ENCODE results near the gene JARID2. TPM values are rescaled to one million over a fixed set of nuclear protein-coding genes. Genes with fewer than 3 reads are reported as not detected.

Gene JARID2
- total and polyA plus RNA-seq, 2 of the 13 experiments (the other 11 are each of a cell fraction or from before 2014, with no cell fraction given): 7.5 to 10.3 TPM

DNA sequence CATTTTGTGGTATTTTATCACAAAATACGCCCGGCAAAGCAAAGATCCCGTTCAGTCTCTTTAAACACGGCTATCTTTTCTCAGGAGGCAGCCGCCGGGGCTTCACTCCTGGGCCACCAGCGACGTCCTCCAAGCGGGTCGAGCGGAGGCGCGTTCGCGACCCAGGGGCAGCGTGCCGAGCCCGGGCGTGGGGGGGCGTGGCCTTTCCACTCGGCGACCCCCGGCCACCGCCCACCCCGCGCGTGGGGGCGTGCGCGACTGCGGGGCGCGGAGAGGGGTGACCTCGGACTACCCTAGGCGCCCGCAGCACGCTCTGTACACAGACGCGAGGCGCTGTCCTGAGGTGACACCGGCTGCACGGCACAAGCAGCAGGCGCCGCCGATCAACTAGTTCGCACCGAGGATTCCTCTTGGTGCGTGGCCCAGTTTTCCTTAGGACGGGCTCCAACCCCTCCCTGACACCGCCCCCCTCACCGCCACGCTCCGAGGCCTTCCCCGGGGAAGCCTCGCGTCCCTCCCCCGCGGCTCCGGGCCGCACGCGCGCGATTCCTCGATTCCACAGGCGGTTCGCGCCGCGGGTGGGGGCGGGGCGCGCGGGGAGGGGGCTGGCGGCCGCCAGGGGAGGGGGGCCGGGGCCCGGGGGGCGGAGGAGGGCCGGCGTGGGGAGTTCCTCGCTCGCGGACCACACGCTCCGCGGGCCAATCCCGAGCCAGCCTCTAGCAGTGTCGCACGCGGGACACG is 1.1 kb upstream of the JARID2 start (continued):
- no peak for TF ChIP-seq ZBTB26 (CRISPR knock-in tag; IDR thresholded peaks at IDR 0.05; ENCODE audit: borderline replicate concordance)
- no peak for TF ChIP-seq MIER2 (CRISPR knock-in tag; IDR thresholded peaks at IDR 0.05)
- no peak for TF ChIP-seq IRF2 (CRISPR knock-in tag; IDR thresholded peaks at IDR 0.05)
- no peak for TF ChIP-seq YY1 (IDR thresholded peaks at IDR 0.05; ENCODE audit: insufficient read depth, insufficient replicate concordance, low read depth, low read length)
- TF ChIP-seq ZBTB42 (CRISPR knock-in tag; IDR thresholded peaks at IDR 0.05): no peak
- no peak; the same call in 1 of the 2 replicates for TF ChIP-seq REPIN1 (CRISPR knock-in tag; IDR thresholded peaks at IDR 0.05; ENCODE audit: borderline replicate concordance, low read depth)
- TF ChIP-seq REST (IDR thresholded peaks at IDR 0.05; ENCODE audit: borderline replicate concordance in 1 of 2, low read depth in 1 of 2, low read length in 2 of 2): peak in 1 of 2 experiments; percentile 37; a peak in 1 of 4 replicates
- peak; percentile 91; the same call in 1 of the 2 replicates for TF ChIP-seq ZNF776 (CRISPR knock-in tag; IDR thresholded peaks at IDR 0.05)
- peak; percentile 78; the same call in 1 of the 2 replicates for TF ChIP-seq ZIK1 (CRISPR knock-in tag; IDR thresholded peaks at IDR 0.05; ENCODE audit: borderline replicate concordance, low read depth)
- no peak for TF ChIP-seq ISX (CRISPR knock-in tag; conservative IDR thresholded peaks at IDR 0.05)
- TF ChIP-seq ZNF772 (CRISPR knock-in tag; IDR thresholded peaks at IDR 0.05): peak; percentile 81; the same call in 1 of the 2 replicates
- TF ChIP-seq ZFX (CRISPR knock-in tag; IDR thresholded peaks at IDR 0.05; ENCODE audit: low read depth): peak; percentile 74
- TF ChIP-seq DR1 (CRISPR knock-in tag; IDR thresholded peaks at IDR 0.05): no peak
- TF ChIP-seq PHF21A (CRISPR knock-in tag; IDR thresholded peaks at IDR 0.05): no peak
- TF ChIP-seq MIER3 (CRISPR knock-in tag; IDR thresholded peaks at IDR 0.05; ENCODE audit: borderline replicate concordance): no peak
- peak; percentile 52; the same call in 1 of the 2 replicates for TF ChIP-seq HOXA9 (CRISPR knock-in tag; IDR thresholded peaks at IDR 0.05; ENCODE audit: borderline replicate concordance)
- no peak for TF ChIP-seq ZNF615 (CRISPR knock-in tag; IDR thresholded peaks at IDR 0.05; ENCODE audit: borderline replicate concordance)
- TF ChIP-seq ZNF235 (CRISPR knock-in tag; IDR thresholded peaks at IDR 0.05; ENCODE audit: borderline replicate concordance): 0 out of 2 replicates have a peak, but pooled peaks have one; percentile 39
- no peak for TF ChIP-seq GABPA (IDR thresholded peaks at IDR 0.05; ENCODE audit: low read depth, low read length)
- TF ChIP-seq GABPA (CRISPR knock-in tag; IDR thresholded peaks at IDR 0.05; ENCODE audit: low read depth): no peak
- no peak for TF ChIP-seq JDP2 (CRISPR knock-in tag; IDR thresholded peaks at IDR 0.05; ENCODE audit: borderline replicate concordance)
- no peak for TF ChIP-seq ZNF180 (CRISPR knock-in tag; IDR thresholded peaks at IDR 0.05; ENCODE audit: borderline replicate concordance, low read depth)

Measured in HepG2 (cell line).